Stomach (tissue), 4 donors: ENCODE results near the gene SFXN4.

Experiments
- EP300 ChIP-seq: sonication (generic); formaldehyde crosslinking; IDR thresholded peaks from one replicate; pipeline ENCODE4 v1.6.1; 2017; ENCODE audit warnings: antibody characterized with exemption
- TF ChIP-seq, protein P1 (sequence below), 7 experiments: fragments of 450-650 bp in 4 of 7; fragments of 200-600 bp in 3 of 7; sonication (generic) in 3 of 7; IDR thresholded peaks; one replicate each; pipeline ENCODE4 v1.5.1; 2016 to 2019; ENCODE audit warnings: antibody characterized with exemption in 7 of 7, control low read depth in 2 of 7, mild to moderate bottlenecking in 1 of 7

DNA sequence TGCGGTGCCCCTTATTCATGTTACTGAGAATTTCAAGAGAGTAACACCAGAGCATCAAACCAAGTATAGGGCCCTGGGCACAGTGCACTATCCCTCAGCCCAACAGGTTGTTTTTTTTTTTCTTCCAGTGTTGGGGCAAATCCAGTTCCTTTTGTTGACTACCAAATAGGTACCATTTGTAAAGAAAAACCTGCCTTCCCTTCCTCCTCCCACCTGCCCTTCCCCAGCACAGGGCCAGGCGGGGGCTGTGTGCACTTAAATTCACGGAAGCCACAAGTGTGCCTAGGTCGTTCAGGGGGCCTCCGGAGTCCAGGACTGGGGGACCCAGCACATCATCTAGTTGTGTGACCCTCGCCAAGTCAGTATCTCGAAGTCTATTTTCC is 595 bp upstream of the SFXN4 start:
- TF ChIP-seq, protein P1, sequence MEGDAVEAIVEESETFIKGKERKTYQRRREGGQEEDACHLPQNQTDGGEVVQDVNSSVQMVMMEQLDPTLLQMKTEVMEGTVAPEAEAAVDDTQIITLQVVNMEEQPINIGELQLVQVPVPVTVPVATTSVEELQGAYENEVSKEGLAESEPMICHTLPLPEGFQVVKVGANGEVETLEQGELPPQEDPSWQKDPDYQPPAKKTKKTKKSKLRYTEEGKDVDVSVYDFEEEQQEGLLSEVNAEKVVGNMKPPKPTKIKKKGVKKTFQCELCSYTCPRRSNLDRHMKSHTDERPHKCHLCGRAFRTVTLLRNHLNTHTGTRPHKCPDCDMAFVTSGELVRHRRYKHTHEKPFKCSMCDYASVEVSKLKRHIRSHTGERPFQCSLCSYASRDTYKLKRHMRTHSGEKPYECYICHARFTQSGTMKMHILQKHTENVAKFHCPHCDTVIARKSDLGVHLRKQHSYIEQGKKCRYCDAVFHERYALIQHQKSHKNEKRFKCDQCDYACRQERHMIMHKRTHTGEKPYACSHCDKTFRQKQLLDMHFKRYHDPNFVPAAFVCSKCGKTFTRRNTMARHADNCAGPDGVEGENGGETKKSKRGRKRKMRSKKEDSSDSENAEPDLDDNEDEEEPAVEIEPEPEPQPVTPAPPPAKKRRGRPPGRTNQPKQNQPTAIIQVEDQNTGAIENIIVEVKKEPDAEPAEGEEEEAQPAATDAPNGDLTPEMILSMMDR (IDR thresholded peaks at IDR 0.05), result no peak
- no peak for TF ChIP-seq EP300
